ENCODE results near the gene CD40. TPM values are rescaled to one million over a fixed set of nuclear protein-coding genes. Genes with fewer than 3 reads are reported as not detected.

CD40 gene
- total RNA-seq, result 7.8 and 13.3 TPM in 2 replicates

DNA sequence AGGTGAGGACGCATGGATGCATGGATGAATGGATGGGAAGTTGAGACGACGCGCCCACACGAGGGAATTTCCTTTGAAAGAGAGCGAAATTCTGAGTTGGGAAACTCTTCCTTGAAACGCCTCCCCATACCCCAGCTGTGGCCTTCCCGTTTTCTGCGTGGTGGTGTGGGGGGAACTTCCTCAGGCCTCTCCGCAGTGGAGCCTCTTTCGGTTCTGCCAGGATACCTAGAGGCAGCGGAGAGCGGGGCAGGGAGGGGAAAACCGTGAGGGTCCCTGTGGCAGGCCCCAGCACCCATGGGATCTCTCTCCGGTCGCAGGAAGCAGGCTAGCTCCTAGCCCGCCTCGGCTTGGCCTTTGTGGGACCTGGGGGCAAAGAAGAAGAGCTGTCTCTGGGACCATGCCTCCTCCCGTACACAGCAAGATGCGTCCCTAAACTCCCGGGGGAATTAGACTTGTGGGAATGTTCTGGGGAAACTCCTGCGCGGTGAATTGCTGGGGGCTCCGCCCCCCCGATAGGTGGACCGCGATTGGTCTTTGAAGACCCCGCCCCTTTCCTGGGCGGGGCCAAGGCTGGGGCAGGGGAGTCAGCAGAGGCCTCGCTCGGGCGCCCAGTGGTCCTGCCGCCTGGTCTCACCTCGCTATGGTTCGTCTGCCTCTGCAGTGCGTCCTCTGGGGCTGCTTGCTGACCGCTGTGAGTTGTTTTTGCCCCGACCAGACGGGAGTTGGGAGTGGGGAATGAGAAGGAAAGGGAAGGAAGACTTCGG, at the start of gene CD40:
CD40 (plus strand) TSS at position 611 of the 764 bp plus-strand sequence; CDS start at position 641, 30 bp downstream.

DNA sequence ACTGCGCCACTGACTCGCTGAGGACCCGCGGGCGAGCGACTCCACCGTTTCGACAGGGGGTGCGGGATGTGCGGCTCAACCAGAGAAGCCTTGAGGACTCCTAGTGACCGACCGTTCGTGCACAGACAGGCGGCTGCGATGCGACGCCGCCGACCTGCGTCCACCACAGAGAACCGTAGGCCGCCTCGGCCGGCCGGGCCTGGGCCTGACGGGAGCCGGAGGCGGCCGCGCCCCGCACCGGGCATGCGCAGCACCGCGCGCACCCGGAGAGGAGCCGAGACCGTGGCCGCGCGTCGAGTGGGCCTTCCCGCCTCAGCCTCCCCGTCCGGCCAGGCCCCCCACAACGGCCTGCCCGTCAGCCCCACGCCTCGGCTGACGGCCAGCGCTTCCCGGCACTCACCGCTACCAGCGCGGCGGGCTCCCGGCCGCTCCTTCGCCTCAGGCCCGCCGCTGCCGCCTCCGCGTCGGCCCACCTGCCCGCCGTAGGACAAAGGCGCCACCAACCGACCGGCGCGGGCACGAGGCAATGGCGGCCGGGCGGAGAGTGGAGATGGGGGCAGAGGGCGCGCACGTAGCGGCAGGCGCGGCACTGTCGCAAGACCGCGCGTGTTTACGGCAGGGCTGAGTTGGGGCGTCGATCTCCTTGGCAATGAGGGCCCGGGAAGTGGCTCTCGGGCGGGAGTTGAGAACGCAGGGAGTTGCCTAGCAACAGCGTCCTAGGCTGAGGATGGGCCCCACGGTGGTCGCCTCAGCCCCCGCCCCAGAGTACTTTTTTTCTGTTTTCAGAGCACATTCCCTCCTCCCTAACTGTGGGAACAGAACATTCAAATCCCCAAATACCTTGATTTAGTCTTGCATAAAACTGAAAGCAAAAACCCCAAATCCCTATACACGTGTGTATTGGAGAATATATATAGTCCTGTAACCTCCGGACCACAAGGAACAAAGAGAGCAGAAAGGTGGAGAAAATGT, 28.4 kb upstream of the CD40 start, which contains the start of gene NCOA5:
NCOA5 (minus strand) TSS at position 546 of the 972 bp plus-strand sequence. CDS start 10,538 bp downstream, outside the sequence.

Other genes starting within 250 kb of the CD40 start
- gene ZSWIM1, start 237.1 kb upstream of the CD40 start, total RNA-seq, result 9.4 and 9.9 TPM in 2 replicates
- gene SPATA25, start 230.7 kb upstream of the CD40 start, total RNA-seq, result not detected in 2 replicates
- 1.1 and 1.9 TPM in 2 replicates for gene NEURL2, start 227.1 kb upstream of the CD40 start, total RNA-seq
- gene CTSA, start 227.0 kb upstream of the CD40 start, total RNA-seq, result 134 and 149 TPM in 2 replicates
- gene PLTP, start 206.2 kb upstream of the CD40 start, total RNA-seq, result 60.6 and 107 TPM in 2 replicates
- 9.2 and 17.3 TPM in 2 replicates for gene PCIF1, start 183.6 kb upstream of the CD40 start, total RNA-seq
- 7.9 and 17.0 TPM in 2 replicates for gene ZNF335, start 146.1 kb upstream of the CD40 start, total RNA-seq
- 0.81 TPM in 1 of 2 replicates, not detected in the other for gene MMP9, start 109.4 kb upstream of the CD40 start, total RNA-seq
- gene SLC12A5, start 89.1 kb upstream of the CD40 start, total RNA-seq, result 2.5 TPM in 1 of 2 replicates, not detected in the other
- gene NCOA5, start 28.4 kb upstream of the CD40 start, total RNA-seq, result 15.7 and 18.8 TPM in 2 replicates
- not detected in 2 replicates for gene CDH22, start 190.2 kb downstream of the CD40 start, total RNA-seq

All from cardiac atrium fibroblast (primary cell).